GM23338 (cell line): ENCODE results near the gene VAMP7. TPM values are rescaled to one million over a fixed set of nuclear protein-coding genes. Genes with fewer than 3 reads are reported as not detected.

ENCODE experiments used
- ATAC-seq: fragments of 200-7000 bp; cut with Tn5 transposase; 3 replicates; pipeline ENCODE4 v1.9.1; 2020
- DNase-seq: peaks from one replicate; pipeline ENCODE4 v3.0.0-alpha.2; 2015; ENCODE audit warnings: low spot score
- H2AFZ ChIP-seq: fragments of 200-600 bp; sonication (generic); 2 replicates; pipeline ENCODE4 v1.8.0; 2016; ENCODE audit warnings: antibody characterized with exemption, mild to moderate bottlenecking, moderate library complexity
- H3F3A ChIP-seq: fragments of 200-600 bp; sonication (generic); replicated peaks from 2 replicates; pipeline ENCODE4 v1.8.0; 2017; ENCODE audit warnings: antibody characterized with exemption, mixed run types, low read depth
- H3K27ac ChIP-seq: fragments of 200-600 bp; sonication (generic); 2 replicates; pipeline ENCODE4 v1.6.1; 2016; ENCODE audit warnings: low read depth
- H3K27me3 ChIP-seq: fragments of 200-600 bp; sonication (generic); 2 replicates; pipeline ENCODE4 v1.8.0; 2016; ENCODE audit warnings: mild to moderate bottlenecking, mixed run types, moderate library complexity; ENCODE audit not compliant: insufficient read depth
- H3K36me3 ChIP-seq: fragments of 200-600 bp; sonication (generic); 2 replicates; pipeline ENCODE4 v1.8.0; 2016; ENCODE audit warnings: mild to moderate bottlenecking; ENCODE audit not compliant: insufficient read depth
- H3K4me1 ChIP-seq: fragments of 200-600 bp; sonication (generic); 2 replicates; pipeline ENCODE4 v1.8.0; 2016; ENCODE audit warnings: mild to moderate bottlenecking, moderate library complexity; ENCODE audit not compliant: insufficient read depth
- H3K4me2 ChIP-seq: fragments of 200-600 bp; sonication (generic); 2 replicates; pipeline ENCODE4 v1.7.1; 2017; ENCODE audit warnings: mixed run types
- H3K4me3 ChIP-seq: fragments of 200-600 bp; sonication (generic); 2 replicates; pipeline ENCODE4 v1.6.1; 2016; ENCODE audit warnings: mixed run types
- H3K79me2 ChIP-seq: fragments of 200-600 bp; sonication (generic); replicated peaks from 2 replicates; pipeline ENCODE4 v1.8.0; 2017; ENCODE audit warnings: mild to moderate bottlenecking; ENCODE audit not compliant: insufficient read depth
- H3K9me2 ChIP-seq: fragments of 200-600 bp; sonication (generic); 2 replicates; pipeline ENCODE4 v1.8.0; 2017; ENCODE audit not compliant: insufficient read depth
- H4K20me1 ChIP-seq: fragments of 200-600 bp; sonication (generic); replicated peaks from 2 replicates; pipeline ENCODE4 v1.8.0; 2017; ENCODE audit warnings: mild to moderate bottlenecking; ENCODE audit not compliant: insufficient read depth
- H3K27ac Mint-ChIP-seq: 2 replicates; pipeline ENCODE4 v1.8.0; 2020; ENCODE audit warnings: inconsistent platforms, mild to moderate bottlenecking, moderate library complexity, mixed read lengths
- H3K27me3 Mint-ChIP-seq: 3 replicates; pipeline ENCODE4 v1.8.0; 2022; ENCODE audit warnings: low read depth, mild to moderate bottlenecking, moderate library complexity, mixed read lengths, inconsistent platforms; ENCODE audit not compliant: insufficient read depth, poor library complexity
- H3K36me3 Mint-ChIP-seq: 3 replicates; pipeline ENCODE4 v1.8.0; 2021; ENCODE audit warnings: low read depth, mild to moderate bottlenecking, inconsistent platforms, moderate library complexity, mixed read lengths
- H3K4me1 Mint-ChIP-seq: 3 replicates; pipeline ENCODE4 v1.8.0; 2020; ENCODE audit warnings: mild to moderate bottlenecking, inconsistent platforms, mixed read lengths
- H3K4me3 Mint-ChIP-seq: 3 replicates; pipeline ENCODE4 v1.8.0; 2021; ENCODE audit warnings: moderate library complexity, mild to moderate bottlenecking, inconsistent platforms, mixed read lengths
- H3K9me3 Mint-ChIP-seq: 3 replicates; pipeline ENCODE4 v1.8.0; 2020; ENCODE audit warnings: moderate library complexity, mild to moderate bottlenecking, inconsistent platforms, mixed read lengths
- CREB1 ChIP-seq: fragments of 250-450 bp; sonication (Bioruptor Pico); IDR thresholded peaks from 2 replicates; pipeline ENCODE4 v1.5.0; 2020; ENCODE audit warnings: low read depth, mild to moderate bottlenecking, moderate library complexity
- EZH2 ChIP-seq: fragments of 200-600 bp; sonication (generic); IDR thresholded peaks from one replicate; pipeline ENCODE4 v1.8.0; 2017; ENCODE audit warnings: antibody characterized with exemption, mild to moderate bottlenecking, low read depth; ENCODE audit not compliant: unreplicated experiment
- EZH2phosphoT487 ChIP-seq: fragments of 200-600 bp; sonication (generic); IDR thresholded peaks from one replicate; pipeline ENCODE4 v1.8.1; 2018; ENCODE audit warnings: antibody characterized with exemption; ENCODE audit not compliant: unreplicated experiment
- NANOG ChIP-seq: IDR thresholded peaks from 2 replicates; pipeline ENCODE4 v1.6.1; 2016; ENCODE audit warnings: antibody characterized with exemption, borderline replicate concordance
- POLR2AphosphoS5 ChIP-seq: IDR thresholded peaks from 2 replicates; pipeline ENCODE4 v1.6.1; 2016; ENCODE audit warnings: antibody characterized with exemption, low read depth
- STAT1 ChIP-seq: IDR thresholded peaks from one replicate; pipeline ENCODE4 v1.6.1; 2016; ENCODE audit warnings: antibody characterized with exemption; ENCODE audit not compliant: unreplicated experiment
- ZNF331 ChIP-seq: fragments of 250-450 bp; sonication (Bioruptor Pico); IDR thresholded peaks from 2 replicates; pipeline ENCODE4 v1.5.0; 2020; ENCODE audit warnings: low read depth, mild to moderate bottlenecking, moderate library complexity
- polyA plus RNA-seq: library from polyadenylated mRNA; unstranded; fragments of >200 nt; fragmentation: Nextera tagmentation; extraction: Ambion mirVana; gene quantifications from 2 replicates; pipeline ENCODE4 v1.2.1, GENCODE V29; 2016
- total RNA-seq: library from RNA; depleted of rRNA; stranded (reverse); fragments of >200 nt; shearing (Covaris generic); gene quantifications from 2 replicates; pipeline ENCODE4 v1.2.3, GENCODE V29; 2014
- TF ChIP-seq, protein P1 (sequence below), 2 experiments: fragments of 200-600 bp in 1 of 2; sonication (generic) in 1 of 2; conservative IDR thresholded peaks; 2 replicates each; pipeline versions ENCODE4 v1.5.1 to v1.6.1; 2016 to 2017; ENCODE audit warnings: antibody characterized with exemption in 2 of 2, low read depth in 2 of 2, mild to moderate bottlenecking in 2 of 2, moderate library complexity in 1 of 2
- TF ChIP-seq, protein P2 (sequence below): IDR thresholded peaks from one replicate; pipeline ENCODE4 v1.6.1; 2018; ENCODE audit warnings: antibody characterized with exemption; ENCODE audit not compliant: unreplicated experiment
- TF ChIP-seq, protein P3 (sequence below): IDR thresholded peaks from 2 replicates; pipeline ENCODE4 v1.6.1; 2016; ENCODE audit warnings: antibody characterized with exemption

VAMP7 gene
- total and polyA plus RNA-seq, 2 experiments from 2014 or later: 14.0 to 22.7 TPM

DNA sequence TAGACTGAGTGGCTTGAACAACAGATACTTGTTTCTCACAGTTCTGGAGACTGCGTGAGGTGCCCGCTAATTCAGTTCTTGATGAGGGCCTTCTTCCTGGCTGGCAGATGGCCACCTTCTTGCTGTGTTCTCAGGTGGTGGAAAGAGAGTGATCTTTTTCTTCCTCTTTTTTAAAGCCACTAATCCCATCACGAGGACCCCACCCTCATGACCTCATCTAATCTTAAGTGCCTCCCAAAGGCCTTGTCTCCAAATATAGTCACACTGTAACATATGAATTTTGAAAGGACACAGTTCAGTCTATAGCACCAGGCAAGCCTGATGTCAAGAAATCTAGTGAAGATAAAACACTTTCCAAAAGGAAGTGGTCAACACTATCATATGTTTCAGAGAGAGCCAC is 12.4 kb downstream of the VAMP7 start:
- no peaks in the 10 kb centered on the region for H3F3A ChIP-seq
- Mint-ChIP-seq H3K4me3 (no peak overlapping the region), H3K4me1 (no peaks in the 10 kb centered on the region), H3K27me3 (peaks cover 3% of the 10 kb centered on the region), H3K27ac (no peak overlapping the region), H3K9me3 (peaks cover 86% of the 10 kb centered on the region), H3K36me3 (peaks cover 54% of the 10 kb centered on the region)
- TF ChIP-seq ZNF331 (CRISPR knock-in tag): no peak
- TF ChIP-seq CREB1: no peak
- TF ChIP-seq, protein P1, sequence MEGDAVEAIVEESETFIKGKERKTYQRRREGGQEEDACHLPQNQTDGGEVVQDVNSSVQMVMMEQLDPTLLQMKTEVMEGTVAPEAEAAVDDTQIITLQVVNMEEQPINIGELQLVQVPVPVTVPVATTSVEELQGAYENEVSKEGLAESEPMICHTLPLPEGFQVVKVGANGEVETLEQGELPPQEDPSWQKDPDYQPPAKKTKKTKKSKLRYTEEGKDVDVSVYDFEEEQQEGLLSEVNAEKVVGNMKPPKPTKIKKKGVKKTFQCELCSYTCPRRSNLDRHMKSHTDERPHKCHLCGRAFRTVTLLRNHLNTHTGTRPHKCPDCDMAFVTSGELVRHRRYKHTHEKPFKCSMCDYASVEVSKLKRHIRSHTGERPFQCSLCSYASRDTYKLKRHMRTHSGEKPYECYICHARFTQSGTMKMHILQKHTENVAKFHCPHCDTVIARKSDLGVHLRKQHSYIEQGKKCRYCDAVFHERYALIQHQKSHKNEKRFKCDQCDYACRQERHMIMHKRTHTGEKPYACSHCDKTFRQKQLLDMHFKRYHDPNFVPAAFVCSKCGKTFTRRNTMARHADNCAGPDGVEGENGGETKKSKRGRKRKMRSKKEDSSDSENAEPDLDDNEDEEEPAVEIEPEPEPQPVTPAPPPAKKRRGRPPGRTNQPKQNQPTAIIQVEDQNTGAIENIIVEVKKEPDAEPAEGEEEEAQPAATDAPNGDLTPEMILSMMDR (conservative IDR thresholded peaks at IDR 0.05; ENCODE audit: low read depth in 2 of 2): no peak
- no peak for TF ChIP-seq EZH2
- TF ChIP-seq, protein P2, sequence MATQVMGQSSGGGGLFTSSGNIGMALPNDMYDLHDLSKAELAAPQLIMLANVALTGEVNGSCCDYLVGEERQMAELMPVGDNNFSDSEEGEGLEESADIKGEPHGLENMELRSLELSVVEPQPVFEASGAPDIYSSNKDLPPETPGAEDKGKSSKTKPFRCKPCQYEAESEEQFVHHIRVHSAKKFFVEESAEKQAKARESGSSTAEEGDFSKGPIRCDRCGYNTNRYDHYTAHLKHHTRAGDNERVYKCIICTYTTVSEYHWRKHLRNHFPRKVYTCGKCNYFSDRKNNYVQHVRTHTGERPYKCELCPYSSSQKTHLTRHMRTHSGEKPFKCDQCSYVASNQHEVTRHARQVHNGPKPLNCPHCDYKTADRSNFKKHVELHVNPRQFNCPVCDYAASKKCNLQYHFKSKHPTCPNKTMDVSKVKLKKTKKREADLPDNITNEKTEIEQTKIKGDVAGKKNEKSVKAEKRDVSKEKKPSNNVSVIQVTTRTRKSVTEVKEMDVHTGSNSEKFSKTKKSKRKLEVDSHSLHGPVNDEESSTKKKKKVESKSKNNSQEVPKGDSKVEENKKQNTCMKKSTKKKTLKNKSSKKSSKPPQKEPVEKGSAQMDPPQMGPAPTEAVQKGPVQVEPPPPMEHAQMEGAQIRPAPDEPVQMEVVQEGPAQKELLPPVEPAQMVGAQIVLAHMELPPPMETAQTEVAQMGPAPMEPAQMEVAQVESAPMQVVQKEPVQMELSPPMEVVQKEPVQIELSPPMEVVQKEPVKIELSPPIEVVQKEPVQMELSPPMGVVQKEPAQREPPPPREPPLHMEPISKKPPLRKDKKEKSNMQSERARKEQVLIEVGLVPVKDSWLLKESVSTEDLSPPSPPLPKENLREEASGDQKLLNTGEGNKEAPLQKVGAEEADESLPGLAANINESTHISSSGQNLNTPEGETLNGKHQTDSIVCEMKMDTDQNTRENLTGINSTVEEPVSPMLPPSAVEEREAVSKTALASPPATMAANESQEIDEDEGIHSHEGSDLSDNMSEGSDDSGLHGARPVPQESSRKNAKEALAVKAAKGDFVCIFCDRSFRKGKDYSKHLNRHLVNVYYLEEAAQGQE: no peak
- no peak for TF ChIP-seq STAT1
- no peak for TF ChIP-seq POLR2AphosphoS5
- TF ChIP-seq NANOG: no peak
- no peaks in the 10 kb centered on the region for H3K79me2 ChIP-seq
- H2AFZ ChIP-seq: no peak overlapping the region
- H3K4me3 ChIP-seq: no peak overlapping the region
- no peaks in the 10 kb centered on the region; the same call in 1 of the 2 replicates for H3K36me3 ChIP-seq
- H3K27ac ChIP-seq: no peak overlapping the region
- H3K27me3 ChIP-seq: no peaks in the 10 kb centered on the region
- no peaks in the 10 kb centered on the region for H3K9me2 ChIP-seq
- ATAC-seq (no peak), DNase-seq (no peak)
- H3K4me1 ChIP-seq: no peaks in the 10 kb centered on the region
- H3K4me2 ChIP-seq: no peak overlapping the region
- no peaks in the 10 kb centered on the region for H4K20me1 ChIP-seq

DNA sequence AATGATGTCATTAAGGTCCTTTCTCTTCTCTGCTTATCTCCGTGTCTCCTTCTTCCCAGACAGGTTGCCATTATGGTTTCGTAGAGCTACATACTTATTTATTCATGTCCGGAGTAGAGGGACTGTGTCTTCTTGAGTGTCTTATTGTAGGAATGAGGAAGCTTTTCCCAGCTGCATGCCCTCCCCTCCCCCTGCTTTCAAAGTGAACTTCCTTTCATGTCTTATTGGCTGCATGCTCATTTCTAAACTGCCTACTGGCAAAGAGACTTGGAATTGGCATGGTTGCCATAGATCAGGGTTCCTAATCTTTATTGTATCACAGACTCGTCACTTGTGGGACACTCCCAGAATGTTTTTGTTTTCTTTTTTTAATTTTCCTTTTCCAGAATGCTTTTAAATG is 15.4 kb downstream of the VAMP7 start:
- no peak overlapping the region for H3K4me3 Mint-ChIP-seq
- no peak overlapping the region for H2AFZ ChIP-seq
- no peaks in the 10 kb centered on the region for H3K27me3 ChIP-seq
- H3F3A ChIP-seq: no peaks in the 10 kb centered on the region
- no peaks in the 10 kb centered on the region for H4K20me1 ChIP-seq
- no peaks in the 10 kb centered on the region for H3K9me2 ChIP-seq
- peaks cover 20% of the 10 kb centered on the region for H3K36me3 ChIP-seq
- DNase-seq (no peak), ATAC-seq (no peak)
- H3K79me2 ChIP-seq: no peaks in the 10 kb centered on the region
- H3K4me3 ChIP-seq: no peak overlapping the region
- H3K27ac ChIP-seq: no peak overlapping the region
- no peaks in the 10 kb centered on the region for H3K4me1 ChIP-seq
- H3K27me3 Mint-ChIP-seq: peaks cover 3% of the 10 kb centered on the region
- no peak overlapping the region for H3K27ac Mint-ChIP-seq
- peaks cover 75% of the 10 kb centered on the region for H3K36me3 Mint-ChIP-seq
- no peaks in the 10 kb centered on the region for H3K4me1 Mint-ChIP-seq
- peaks cover 88% of the 10 kb centered on the region for H3K9me3 Mint-ChIP-seq
- H3K4me2 ChIP-seq: no peak overlapping the region
- TF ChIP-seq CREB1: no peak
- TF ChIP-seq, protein P1 (conservative IDR thresholded peaks at IDR 0.05; ENCODE audit: low read depth in 2 of 2): no peak
- TF ChIP-seq, protein P2: no peak
- TF ChIP-seq, protein P3, sequence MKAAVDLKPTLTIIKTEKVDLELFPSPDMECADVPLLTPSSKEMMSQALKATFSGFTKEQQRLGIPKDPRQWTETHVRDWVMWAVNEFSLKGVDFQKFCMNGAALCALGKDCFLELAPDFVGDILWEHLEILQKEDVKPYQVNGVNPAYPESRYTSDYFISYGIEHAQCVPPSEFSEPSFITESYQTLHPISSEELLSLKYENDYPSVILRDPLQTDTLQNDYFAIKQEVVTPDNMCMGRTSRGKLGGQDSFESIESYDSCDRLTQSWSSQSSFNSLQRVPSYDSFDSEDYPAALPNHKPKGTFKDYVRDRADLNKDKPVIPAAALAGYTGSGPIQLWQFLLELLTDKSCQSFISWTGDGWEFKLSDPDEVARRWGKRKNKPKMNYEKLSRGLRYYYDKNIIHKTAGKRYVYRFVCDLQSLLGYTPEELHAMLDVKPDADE: no peak
- no peak for TF ChIP-seq EZH2phosphoT487
- TF ChIP-seq ZNF331 (CRISPR knock-in tag): no peak
- no peak for TF ChIP-seq NANOG
